T-helper 17 cell (primary cell): ENCODE results near the gene MSRB2. TPM values are rescaled to one million over a fixed set of nuclear protein-coding genes. Genes with fewer than 3 reads are reported as not detected.
A peak's percentile ranks its signal among the peaks of the same experiment; 100 is the strongest.

ENCODE experiments used
- ATAC-seq: fragments of 150-1000 bp; cut with Tn5 transposase; 2 replicates; pipeline ENCODE4 v1.10.0; 2021; ENCODE audit warnings: mild to moderate bottlenecking, moderate library complexity
- DNase-seq, 3 donors: peaks; one replicate each; pipeline versions ENCODE4 v3.0.0 to v3.0.0-alpha.2; 2020 to 2021
- H3K9me3 ChIP-seq: one replicate; pipeline ENCODE4 v1.7.0; 2013; ENCODE audit warnings: low read length, mild to moderate bottlenecking; ENCODE audit not compliant: control insufficient read depth, poor library complexity, severe bottlenecking
- H3K27ac Mint-ChIP-seq: one replicate; pipeline ENCODE4 v1.8.0; 2022; ENCODE audit warnings: mild to moderate bottlenecking, moderate library complexity, mixed read lengths
- H3K27me3 Mint-ChIP-seq: one replicate; pipeline ENCODE4 v1.8.0; 2022; ENCODE audit warnings: mixed read lengths
- H3K36me3 Mint-ChIP-seq: one replicate; pipeline ENCODE4 v1.8.0; 2022; ENCODE audit warnings: low read depth, mixed read lengths
- H3K4me1 Mint-ChIP-seq: one replicate; pipeline ENCODE4 v1.8.0; 2022; ENCODE audit warnings: mild to moderate bottlenecking, mixed read lengths
- H3K4me3 Mint-ChIP-seq: one replicate; pipeline ENCODE4 v1.8.0; 2022; ENCODE audit warnings: mild to moderate bottlenecking, moderate library complexity, mixed read lengths
- total RNA-seq, 4 donors: library from RNA in 2 of 4; stranded (reverse) in 2 of 4; gene quantifications; one replicate each; pipeline ENCODE4 v1.2.3 and lab custom pipeline; 2022 to 2026

Gene MSRB2
- total RNA-seq, 2 donors from 2014 or later = 1.1 to 6.2 TPM

- H3K9me3 ChIP-seq = no peaks in the 10 kb centered on the region
- ATAC-seq (no peak), DNase-seq (no peak)
- Mint-ChIP-seq H3K27me3 (peaks cover 53% of the 10 kb centered on the region), H3K27ac (no peak overlapping the region), H3K4me1 (no peaks in the 10 kb centered on the region), H3K36me3 (no peaks in the 10 kb centered on the region), H3K4me3 (no peak overlapping the region)
These were observed 54.7 kb downstream of the MSRB2 start for GRCh38 chr10:23150091-23150490.

- DNase-seq = no peak
- H3K27ac Mint-ChIP-seq = no peak overlapping the region
- ATAC-seq = no peak
- H3K36me3 Mint-ChIP-seq = no peaks in the 10 kb centered on the region
- H3K9me3 ChIP-seq = no peaks in the 10 kb centered on the region
- no peaks in the 10 kb centered on the region for H3K4me1 Mint-ChIP-seq
- H3K4me3 Mint-ChIP-seq = no peak overlapping the region
- peaks cover 59% of the 10 kb centered on the region for H3K27me3 Mint-ChIP-seq
These were observed 55.2 kb downstream of the MSRB2 start for GRCh38 chr10:23150610-23151009.

GRCh38 chr10:23151071-23151470 lies 55.7 kb downstream of the MSRB2 start:
- H3K4me1 Mint-ChIP-seq = no peaks in the 10 kb centered on the region
- H3K36me3 Mint-ChIP-seq = peaks cover under 1% of the 10 kb centered on the region
- DNase-seq (no peak), ATAC-seq (no peak)
- H3K27me3 Mint-ChIP-seq = peaks cover 59% of the 10 kb centered on the region
- H3K9me3 ChIP-seq = no peaks in the 10 kb centered on the region
- no peak overlapping the region for H3K27ac Mint-ChIP-seq
- H3K4me3 Mint-ChIP-seq = no peak overlapping the region

GRCh38 chr10:23155169-23155568 lies 59.8 kb downstream of the MSRB2 start:
- no peaks in the 10 kb centered on the region for H3K9me3 ChIP-seq
- Mint-ChIP-seq H3K4me3 (no peak overlapping the region), H3K27ac (no peak overlapping the region), H3K4me1 (peaks cover 10% of the 10 kb centered on the region), H3K27me3 (peaks cover 60% of the 10 kb centered on the region), H3K36me3 (peaks cover 2% of the 10 kb centered on the region)
- DNase-seq (no peak), ATAC-seq (no peak)

- no peaks in the 10 kb centered on the region for H3K9me3 ChIP-seq
- Mint-ChIP-seq H3K27me3 (peaks cover 58% of the 10 kb centered on the region), H3K27ac (no peak overlapping the region), H3K36me3 (peaks cover 2% of the 10 kb centered on the region), H3K4me1 (peaks cover 10% of the 10 kb centered on the region), H3K4me3 (no peak overlapping the region)
- ATAC-seq = no peak
- no peak for DNase-seq
These were observed 61.2 kb downstream of the MSRB2 start for GRCh38 chr10:23156447-23157150.

- Mint-ChIP-seq H3K27ac (no peak overlapping the region), H3K36me3 (peaks cover 2% of the 10 kb centered on the region), H3K4me3 (no peak overlapping the region), H3K27me3 (peaks cover 58% of the 10 kb centered on the region), H3K4me1 (peaks cover 10% of the 10 kb centered on the region)
- H3K9me3 ChIP-seq = no peaks in the 10 kb centered on the region
- ATAC-seq (no peak), DNase-seq (no peak)
These were observed 61.9 kb downstream of the MSRB2 start for GRCh38 chr10:23157239-23157681.

GRCh38 chr10:23157691-23158369 lies 62.5 kb downstream of the MSRB2 start:
- Mint-ChIP-seq H3K27ac (no peak overlapping the region), H3K36me3 (peaks cover 2% of the 10 kb centered on the region), H3K4me3 (no peak overlapping the region), H3K4me1 (peaks cover 10% of the 10 kb centered on the region), H3K27me3 (peaks cover 58% of the 10 kb centered on the region)
- no peaks in the 10 kb centered on the region for H3K9me3 ChIP-seq
- DNase-seq (no peak), ATAC-seq (peak; percentile 51)

- ATAC-seq = peak; percentile 58
- Mint-ChIP-seq H3K27ac (no peak overlapping the region), H3K4me1 (peaks cover 10% of the 10 kb centered on the region), H3K27me3 (peaks cover 58% of the 10 kb centered on the region), H3K36me3 (peaks cover 2% of the 10 kb centered on the region), H3K4me3 (no peak overlapping the region)
- peak in 1 of 3 donors; percentile 6 for DNase-seq
- H3K9me3 ChIP-seq = no peaks in the 10 kb centered on the region
These were observed 63.0 kb downstream of the MSRB2 start for GRCh38 chr10:23158370-23158769.

- Mint-ChIP-seq H3K4me1 (peaks cover 3% of the 10 kb centered on the region), H3K36me3 (no peaks in the 10 kb centered on the region), H3K27me3 (peaks cover 78% of the 10 kb centered on the region), H3K27ac (no peak overlapping the region), H3K4me3 (no peak overlapping the region)
- ATAC-seq (no peak), DNase-seq (no peak)
- no peaks in the 10 kb centered on the region for H3K9me3 ChIP-seq
These were observed 76.0 kb downstream of the MSRB2 start for GRCh38 chr10:23171232-23171876.

Other genes with a start within 250 kb of the MSRB2 start
- 1 to 10 TPM in 1 of 2 donors, not detected in 1; 5.0 TPM for gene ARMC3, start 167.5 kb upstream of the MSRB2 start, total RNA-seq
- not detected for gene PTF1A, start 96.7 kb downstream of the MSRB2 start, total RNA-seq
- gene C10orf67, start 249.2 kb downstream of the MSRB2 start, total RNA-seq = under 1 TPM in 1 of 2 donors, not detected in 1; 0.26 TPM